ENCODE data around the gene P3H2. TPM values are rescaled to one million over a fixed set of nuclear protein-coding genes. Genes with fewer than 3 reads are reported as not detected.

The P3H2 gene
- total RNA-seq, 2 experiments from 2014 or later, result not detected

DNA sequence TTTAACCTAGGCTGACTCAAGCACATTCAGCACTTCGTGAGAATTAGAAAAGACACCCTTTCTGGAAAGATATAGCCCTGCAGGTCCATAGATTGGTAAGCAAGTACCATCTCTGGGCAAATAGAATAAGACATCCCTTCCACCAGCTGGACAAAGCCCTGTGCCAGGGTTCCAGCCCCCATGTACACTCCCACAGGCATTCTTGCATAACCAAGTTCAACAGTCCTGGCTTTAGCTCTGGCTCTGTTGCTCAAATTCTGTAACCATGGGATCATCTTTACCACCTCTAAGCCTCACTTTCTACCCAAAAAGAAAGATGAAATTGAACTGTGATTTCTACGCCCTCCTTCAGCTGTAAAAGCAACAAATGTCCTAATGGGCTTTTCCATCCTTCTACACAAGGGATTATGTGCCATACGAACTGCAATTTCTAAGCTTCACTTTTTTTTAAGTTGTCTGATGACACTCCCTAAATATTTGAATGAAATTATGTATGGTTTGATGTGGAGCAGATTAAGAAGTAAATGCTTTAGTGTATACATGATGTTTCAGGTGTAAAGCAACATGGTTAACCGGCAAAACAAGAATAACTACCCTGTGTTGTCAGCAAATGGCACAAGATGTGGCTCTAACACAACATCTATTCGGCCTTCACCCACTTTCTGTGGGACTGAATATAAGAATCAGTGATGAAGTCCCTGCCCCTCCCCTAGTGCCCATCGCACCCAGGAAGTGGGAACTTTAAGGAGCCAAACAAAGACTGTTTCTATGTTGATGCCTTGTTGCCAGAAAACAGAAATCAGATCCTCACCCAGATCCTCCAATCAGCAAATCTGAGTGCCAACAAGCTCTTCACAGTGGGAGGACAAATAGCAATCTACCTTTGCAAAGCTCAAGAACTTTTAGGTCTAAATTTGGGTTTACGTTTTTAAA, 165.7 kb downstream of the P3H2 start:
- no peaks in the 10 kb centered on the region for H3K9me3 Mint-ChIP-seq (ENCODE audit: low read depth)
- H3K27ac Mint-ChIP-seq, result no peak overlapping the region
- no peak overlapping the region for H3K4me3 Mint-ChIP-seq
- CTCF ChIA-PET, result interaction anchor here (0.6 to 0.8 kb wide), 2 partner anchors 31 to 682 kb away, joined by 3 read pairs; no protein-coding TSS in a partner anchor
- peaks cover 28% of the 10 kb centered on the region for H3K27me3 Mint-ChIP-seq
- H3K36me3 Mint-ChIP-seq, result no peaks in the 10 kb centered on the region
- H3K4me1 Mint-ChIP-seq, result no peaks in the 10 kb centered on the region
- DNase-seq (no peak), ATAC-seq (no peak)

DNA sequence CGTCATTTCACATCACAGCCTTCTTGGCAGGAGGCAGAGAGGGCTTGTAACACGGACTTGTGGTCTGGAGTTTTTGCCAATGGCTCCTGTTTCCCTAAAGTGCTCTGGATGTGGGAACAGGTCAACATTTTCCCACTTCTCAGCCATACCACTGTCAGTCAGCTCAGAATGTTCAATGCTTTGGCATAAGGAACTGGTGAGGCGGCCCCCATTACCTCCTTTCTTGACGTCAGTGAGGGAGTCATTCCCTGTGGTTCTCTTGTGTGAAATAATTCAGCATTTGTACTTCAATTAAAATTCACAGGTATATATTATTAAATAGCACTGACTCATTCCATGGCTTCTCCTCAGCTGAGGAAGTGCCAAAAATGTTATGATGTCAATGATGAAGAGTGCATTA, 167.1 kb downstream of the P3H2 start:
- DNase-seq, result no peak
- CTCF ChIA-PET, result interaction anchor here (0.8 to 1.4 kb wide), 2 partner anchors 8 to 680 kb away, joined by 3 to 5 read pairs; no protein-coding TSS in a partner anchor
- H3K4me1 Mint-ChIP-seq, result no peaks in the 10 kb centered on the region
- no peak for ATAC-seq
- H3K4me3 Mint-ChIP-seq, result no peak overlapping the region
- H3K27me3 Mint-ChIP-seq, result peaks cover 24% of the 10 kb centered on the region
- H3K36me3 Mint-ChIP-seq, result no peaks in the 10 kb centered on the region
- no peak overlapping the region for H3K27ac Mint-ChIP-seq
- H3K9me3 Mint-ChIP-seq (ENCODE audit: low read depth), result no peaks in the 10 kb centered on the region

- Mint-ChIP-seq H3K36me3 (no peaks in the 10 kb centered on the region), H3K4me3 (no peak overlapping the region), H3K27me3 (peaks cover 22% of the 10 kb centered on the region), H3K4me1 (peaks cover 4% of the 10 kb centered on the region), H3K9me3 (ENCODE audit: low read depth) (no peaks in the 10 kb centered on the region), H3K27ac (no peak overlapping the region)
- CTCF ChIA-PET, result interaction anchor here (1.4 kb wide), 1 partner anchor 9 kb away, joined by 5 read pairs; no protein-coding TSS in a partner anchor
- DNase-seq (no peak), ATAC-seq (no peak)
Observed at GRCh38 chr3:189952272-189952671, 168.4 kb downstream of the P3H2 start.

DNA sequence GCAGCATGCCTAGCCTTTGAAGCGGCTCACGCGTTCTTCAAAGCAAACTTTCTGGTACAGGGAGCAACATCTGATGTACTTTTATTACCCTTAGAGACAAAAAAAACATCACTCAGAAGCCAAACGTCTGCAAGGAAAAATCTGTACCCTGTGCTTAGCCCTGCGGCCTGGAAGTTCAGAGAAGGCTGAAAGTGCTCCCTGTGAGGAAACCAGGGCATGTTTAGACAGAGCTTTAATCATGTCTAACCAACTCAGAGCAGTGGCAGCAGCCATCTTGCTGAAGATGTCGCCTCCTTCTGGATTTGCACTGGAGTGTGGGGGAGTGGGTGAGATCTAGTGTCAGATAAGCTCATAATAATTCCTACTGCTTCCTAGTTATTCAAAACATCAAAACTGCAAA, 170.4 kb downstream of the P3H2 start:
- no peak overlapping the region for H3K27ac Mint-ChIP-seq
- DNase-seq (no peak), ATAC-seq (no peak)
- H3K4me3 Mint-ChIP-seq, result no peak overlapping the region
- H3K36me3 Mint-ChIP-seq, result no peaks in the 10 kb centered on the region
- peaks cover 4% of the 10 kb centered on the region for H3K4me1 Mint-ChIP-seq
- H3K9me3 Mint-ChIP-seq (ENCODE audit: low read depth), result no peaks in the 10 kb centered on the region
- CTCF ChIA-PET, result interaction anchor here (1.1 to 4.8 kb wide), 2 partner anchors 10 to 678 kb away, joined by 3 to 25 read pairs; no protein-coding TSS in a partner anchor
- peaks cover 18% of the 10 kb centered on the region for H3K27me3 Mint-ChIP-seq

DNA sequence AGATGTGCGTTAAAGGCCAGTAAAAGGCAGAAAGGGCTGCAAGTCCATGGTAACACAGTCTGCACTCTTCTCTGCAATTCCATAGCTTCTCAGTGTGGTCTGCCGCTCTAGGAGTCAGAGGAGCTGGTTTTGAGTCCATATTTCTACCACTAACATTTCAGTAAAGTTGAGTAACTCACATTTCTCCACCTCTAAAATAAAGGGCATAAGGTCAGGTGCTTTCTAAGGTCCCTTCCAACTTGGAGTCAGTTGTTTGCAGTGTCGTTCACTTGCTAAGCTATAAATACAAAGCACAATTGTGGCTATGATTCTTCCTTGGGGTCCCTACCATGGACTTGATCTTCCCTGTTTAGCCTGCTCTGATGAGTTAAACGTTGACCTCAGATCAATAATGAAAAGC, 171.1 kb downstream of the P3H2 start:
- Mint-ChIP-seq H3K4me3 (no peak overlapping the region), H3K4me1 (peaks cover 4% of the 10 kb centered on the region), H3K9me3 (ENCODE audit: low read depth) (no peaks in the 10 kb centered on the region), H3K36me3 (no peaks in the 10 kb centered on the region), H3K27me3 (peaks cover 12% of the 10 kb centered on the region), H3K27ac (no peak overlapping the region)
- ATAC-seq, result no peak
- CTCF ChIA-PET, result interaction anchor here (4.8 kb wide), 1 partner anchor 11 kb away, joined by 25 read pairs; no protein-coding TSS in a partner anchor
- no peak for DNase-seq

DNA sequence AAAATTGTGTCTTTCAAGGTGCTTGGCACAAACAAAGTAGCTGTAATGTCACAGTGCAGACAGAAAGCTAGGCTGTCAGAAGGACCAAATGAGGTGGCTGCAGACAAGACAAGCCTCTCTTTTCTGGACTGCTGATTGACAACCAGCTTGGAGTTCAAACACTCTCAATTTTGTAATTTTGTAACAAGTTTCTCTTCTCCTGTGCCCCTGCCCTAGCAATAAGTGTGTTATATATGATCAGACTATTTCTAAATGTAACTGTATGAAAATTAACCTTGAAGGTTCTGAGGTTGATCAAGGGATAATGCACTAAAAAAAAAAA, 172.0 kb downstream of the P3H2 start:
- DNase-seq (no peak), ATAC-seq (no peak)
- no peak overlapping the region for H3K4me3 Mint-ChIP-seq
- peaks cover 11% of the 10 kb centered on the region for H3K27me3 Mint-ChIP-seq
- H3K36me3 Mint-ChIP-seq, result no peaks in the 10 kb centered on the region
- H3K9me3 Mint-ChIP-seq (ENCODE audit: low read depth), result no peaks in the 10 kb centered on the region
- no peak overlapping the region for H3K27ac Mint-ChIP-seq
- CTCF ChIA-PET, result interaction anchor here (0.7 to 4.8 kb wide), 7 partner anchors 8 to 686 kb away, joined by 3 to 25 read pairs (median 4); no protein-coding TSS in a partner anchor
- peaks cover 4% of the 10 kb centered on the region for H3K4me1 Mint-ChIP-seq

- Mint-ChIP-seq H3K4me3 (no peak overlapping the region), H3K9me3 (ENCODE audit: low read depth) (no peaks in the 10 kb centered on the region), H3K4me1 (peaks cover 4% of the 10 kb centered on the region), H3K27ac (peak overlapping the region; percentile 0), H3K27me3 (peaks cover 8% of the 10 kb centered on the region), H3K36me3 (no peaks in the 10 kb centered on the region)
- CTCF ChIA-PET, result interaction anchor here (0.7 to 4.8 kb wide), 7 partner anchors 9 to 686 kb away, joined by 3 to 25 read pairs (median 4); no protein-coding TSS in a partner anchor
- ATAC-seq, result no peak
- no peak for DNase-seq
Observed at GRCh38 chr3:189947948-189948723, 172.6 kb downstream of the P3H2 start.

DNA sequence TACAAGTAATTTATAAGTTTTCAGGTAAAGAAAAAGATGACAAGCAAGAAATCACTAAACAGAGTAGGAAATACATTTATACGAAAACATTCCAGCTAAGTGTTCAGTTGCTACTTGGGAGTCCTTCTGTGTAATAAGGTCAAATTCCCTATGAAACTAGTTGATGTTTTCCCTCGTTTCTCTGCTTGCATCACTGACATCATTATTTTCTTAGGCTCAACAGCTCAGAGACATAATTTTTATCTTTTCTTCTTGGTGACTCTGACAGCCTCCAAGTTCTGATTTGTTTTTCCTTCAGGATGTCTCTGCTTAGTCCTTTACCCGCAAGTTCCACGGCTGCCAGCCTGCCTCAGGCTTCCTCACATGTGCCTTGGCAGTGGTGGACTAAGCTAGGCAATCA, 173.6 kb downstream of the P3H2 start:
- Mint-ChIP-seq H3K4me3 (no peak overlapping the region), H3K4me1 (peaks cover 4% of the 10 kb centered on the region), H3K27me3 (peaks cover 6% of the 10 kb centered on the region), H3K27ac (no peak overlapping the region), H3K9me3 (ENCODE audit: low read depth) (no peaks in the 10 kb centered on the region), H3K36me3 (no peaks in the 10 kb centered on the region)
- CTCF ChIA-PET, result interaction anchor here (4.8 kb wide), 1 partner anchor 13 kb away, joined by 25 read pairs; no protein-coding TSS in a partner anchor
- ATAC-seq, result no peak
- no peak for DNase-seq

GRCh38 chr3:189945935-189946709, 174.6 kb downstream of the P3H2 start:
- ATAC-seq, result no peak
- no peak for DNase-seq
- H3K27ac Mint-ChIP-seq, result no peak overlapping the region
- H3K27me3 Mint-ChIP-seq, result no peaks in the 10 kb centered on the region
- H3K4me3 Mint-ChIP-seq, result no peak overlapping the region
- no peaks in the 10 kb centered on the region for H3K36me3 Mint-ChIP-seq
- CTCF ChIA-PET, result no interaction called here
- peaks cover 4% of the 10 kb centered on the region for H3K4me1 Mint-ChIP-seq
- no peaks in the 10 kb centered on the region for H3K9me3 Mint-ChIP-seq (ENCODE audit: low read depth)

GRCh38 chr3:189944285-189945145, 176.2 kb downstream of the P3H2 start:
- Mint-ChIP-seq H3K27me3 (no peaks in the 10 kb centered on the region), H3K4me3 (no peak overlapping the region), H3K9me3 (ENCODE audit: low read depth) (no peaks in the 10 kb centered on the region), H3K27ac (no peak overlapping the region), H3K4me1 (peaks cover 4% of the 10 kb centered on the region), H3K36me3 (no peaks in the 10 kb centered on the region)
- DNase-seq (no peak), ATAC-seq (no peak)
- CTCF ChIA-PET, result interaction anchor here (0.9 kb wide), 1 partner anchor 17 kb away, joined by 3 read pairs; no protein-coding TSS in a partner anchor

DNA sequence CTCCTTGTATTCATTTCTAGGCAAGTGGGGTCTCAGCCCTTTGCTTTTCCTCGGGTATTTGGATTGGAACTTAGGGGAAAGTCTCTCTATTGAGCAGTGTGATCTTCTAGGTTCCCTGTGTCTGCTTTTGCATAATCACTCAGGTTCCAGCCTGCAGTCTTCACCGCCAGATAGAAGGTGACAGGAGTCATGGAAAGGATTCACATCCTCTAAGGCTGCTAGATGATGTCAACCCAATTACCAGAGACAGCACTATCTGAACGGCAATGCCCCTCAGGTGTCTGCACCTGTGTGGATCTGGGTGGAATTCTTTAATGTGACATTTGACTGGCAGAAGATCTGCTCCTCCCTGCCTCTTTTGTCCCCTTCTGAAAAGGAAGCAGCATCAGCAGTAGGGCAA, 177.7 kb downstream of the P3H2 start:
- Mint-ChIP-seq H3K27me3 (no peaks in the 10 kb centered on the region), H3K9me3 (ENCODE audit: low read depth) (no peaks in the 10 kb centered on the region), H3K36me3 (no peaks in the 10 kb centered on the region), H3K4me1 (no peaks in the 10 kb centered on the region), H3K27ac (no peak overlapping the region), H3K4me3 (no peak overlapping the region)
- CTCF ChIA-PET, result no interaction called here
- DNase-seq, result no peak
- ATAC-seq, result no peak

DNA sequence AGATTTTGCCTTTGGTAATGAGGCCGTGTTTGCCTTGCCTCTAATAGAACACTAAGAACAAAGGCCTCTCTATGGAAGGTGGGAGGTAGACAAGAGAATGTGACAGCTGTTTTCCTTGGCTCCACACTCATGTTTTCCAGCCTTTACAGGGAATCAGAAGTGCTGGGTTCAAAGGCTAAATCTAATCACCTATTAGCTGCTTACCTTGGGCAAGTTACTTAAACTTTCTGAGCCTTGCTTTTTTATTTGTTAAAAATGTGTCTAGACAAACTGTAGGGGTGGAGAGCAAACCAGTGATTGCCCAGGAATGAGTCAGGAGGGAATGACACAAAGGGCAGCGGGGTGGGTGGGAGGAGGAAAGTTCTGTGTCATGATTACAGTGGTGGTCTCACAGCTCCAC, 179.0 kb downstream of the P3H2 start:
- H3K9me3 Mint-ChIP-seq (ENCODE audit: low read depth), result no peaks in the 10 kb centered on the region
- no peak overlapping the region for H3K27ac Mint-ChIP-seq
- ATAC-seq, result no peak
- CTCF ChIA-PET, result no interaction called here
- no peak overlapping the region for H3K4me3 Mint-ChIP-seq
- H3K36me3 Mint-ChIP-seq, result no peaks in the 10 kb centered on the region
- no peak for DNase-seq
- H3K27me3 Mint-ChIP-seq, result no peaks in the 10 kb centered on the region
- no peaks in the 10 kb centered on the region for H3K4me1 Mint-ChIP-seq
